Activated T-cell treated with anti-CD3 and anti-CD28 coated beads, Interleukin-2, amount 50 U/mL, for 72 hours (primary cell): ENCODE measurements around the gene CACNG1. TPM values are rescaled to one million over a fixed set of nuclear protein-coding genes. Genes with fewer than 3 reads are reported as not detected.

Source experiments
- ATAC-seq, 2 donors: fragments of 150-1000 bp; cut with Tn5 transposase; replicated peaks in 1 of 2; 2 replicates each; pipeline ENCODE4 v1.10.0; 2021; ENCODE audit warnings: moderate library complexity in 2 of 2, mild to moderate bottlenecking in 1 of 2
- DNase-seq, 2 donors: peaks; one replicate each; pipeline ENCODE4 v3.0.0; 2021 to 2022; ENCODE audit warnings: mixed read lengths in 1 of 2
- H3K27ac Mint-ChIP-seq: one replicate; pipeline ENCODE4 v1.8.0; 2022; ENCODE audit warnings: mild to moderate bottlenecking, moderate library complexity, mixed read lengths
- H3K27me3 Mint-ChIP-seq: one replicate; pipeline ENCODE4 v1.8.0; 2022; ENCODE audit warnings: low read depth, mixed read lengths
- H3K36me3 Mint-ChIP-seq, 2 donors: one replicate each; pipeline ENCODE4 v1.8.0; 2022; ENCODE audit warnings: mixed read lengths in 2 of 2, mild to moderate bottlenecking in 1 of 2; ENCODE audit not compliant: insufficient read depth in 2 of 2
- H3K4me1 Mint-ChIP-seq: one replicate; pipeline ENCODE4 v1.8.0; 2022; ENCODE audit warnings: low read depth, mixed read lengths
- H3K4me3 Mint-ChIP-seq, 2 donors: one replicate each; pipeline ENCODE4 v1.8.0; 2022; ENCODE audit warnings: mild to moderate bottlenecking in 2 of 2, mixed read lengths in 2 of 2, moderate library complexity in 2 of 2
- H3K9me3 Mint-ChIP-seq, 2 donors: one replicate each; pipeline ENCODE4 v1.8.0; 2022; ENCODE audit warnings: mixed read lengths in 2 of 2
- total RNA-seq, 2 donors: library from RNA; stranded (reverse); gene quantifications; one replicate each; pipeline ENCODE4 v1.2.3, GENCODE V29; 2022

The CACNG1 gene
- total RNA-seq, 2 donors from 2014 or later, result not detected

- Mint-ChIP-seq H3K27me3 (peaks cover 8% of the 10 kb centered on the region), H3K36me3 (no peaks in the 10 kb centered on the region), H3K9me3 (no peaks in the 10 kb centered on the region), H3K4me3 (no peak overlapping the region), H3K4me1 (no peaks in the 10 kb centered on the region), H3K27ac (no peak overlapping the region)
- DNase-seq (no peak), ATAC-seq (no peak)
Measured at GRCh38 chr17:67018471-67019434, 25.6 kb upstream of the CACNG1 start.

DNA sequence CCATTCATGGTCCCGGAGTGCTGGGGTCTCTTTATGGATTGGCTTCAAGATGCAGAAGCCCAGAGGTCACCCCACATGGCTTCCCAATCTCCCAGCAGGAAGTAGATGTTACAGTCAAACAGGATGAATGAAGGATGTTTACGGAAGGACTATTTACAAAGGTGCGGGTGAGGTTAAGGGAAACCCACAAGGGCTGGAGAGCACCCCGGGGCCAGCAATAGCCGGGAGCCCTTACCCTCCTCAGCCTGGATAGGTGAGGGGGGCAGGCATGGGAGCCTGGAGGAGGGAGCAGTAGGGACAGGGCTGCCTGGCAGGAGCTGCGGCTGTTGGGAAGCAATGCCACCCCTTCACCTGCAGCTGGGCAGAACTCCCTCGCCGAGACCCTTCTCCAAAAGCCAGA lies 24.5 kb upstream of the CACNG1 start:
- no peak overlapping the region for H3K4me3 Mint-ChIP-seq
- no peaks in the 10 kb centered on the region for H3K36me3 Mint-ChIP-seq
- no peak overlapping the region for H3K27ac Mint-ChIP-seq
- H3K27me3 Mint-ChIP-seq, result no peaks in the 10 kb centered on the region
- DNase-seq (no peak), ATAC-seq (no peak)
- H3K9me3 Mint-ChIP-seq, result no peaks in the 10 kb centered on the region
- no peaks in the 10 kb centered on the region for H3K4me1 Mint-ChIP-seq

DNA sequence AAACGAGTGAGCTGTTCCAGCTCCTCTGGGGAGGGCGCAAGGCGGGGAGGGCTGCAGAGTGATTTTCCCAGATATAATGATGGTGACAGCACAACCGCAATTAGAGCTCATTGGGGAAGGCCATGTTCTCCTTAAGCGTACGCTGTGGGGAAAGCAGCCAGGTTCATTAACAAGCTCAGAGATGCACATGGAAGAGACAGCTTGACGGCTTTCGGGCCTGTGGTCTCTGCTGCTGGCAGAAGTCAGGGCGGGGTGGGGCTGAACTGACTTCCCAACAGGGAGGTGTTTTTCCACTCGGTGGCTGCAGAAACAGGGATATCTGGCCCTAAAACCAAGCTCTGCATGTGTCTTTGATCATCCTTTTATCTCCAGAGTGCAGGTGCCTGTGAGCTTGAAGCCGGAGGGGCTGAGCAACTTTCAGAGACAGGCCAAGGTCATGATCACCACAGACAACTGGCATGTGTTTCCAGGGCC lies 24.0 kb upstream of the CACNG1 start:
- Mint-ChIP-seq H3K27me3 (no peaks in the 10 kb centered on the region), H3K27ac (no peak overlapping the region), H3K4me1 (no peaks in the 10 kb centered on the region), H3K36me3 (no peaks in the 10 kb centered on the region), H3K9me3 (no peaks in the 10 kb centered on the region), H3K4me3 (no peak overlapping the region)
- ATAC-seq (no peak), DNase-seq (no peak)

DNA sequence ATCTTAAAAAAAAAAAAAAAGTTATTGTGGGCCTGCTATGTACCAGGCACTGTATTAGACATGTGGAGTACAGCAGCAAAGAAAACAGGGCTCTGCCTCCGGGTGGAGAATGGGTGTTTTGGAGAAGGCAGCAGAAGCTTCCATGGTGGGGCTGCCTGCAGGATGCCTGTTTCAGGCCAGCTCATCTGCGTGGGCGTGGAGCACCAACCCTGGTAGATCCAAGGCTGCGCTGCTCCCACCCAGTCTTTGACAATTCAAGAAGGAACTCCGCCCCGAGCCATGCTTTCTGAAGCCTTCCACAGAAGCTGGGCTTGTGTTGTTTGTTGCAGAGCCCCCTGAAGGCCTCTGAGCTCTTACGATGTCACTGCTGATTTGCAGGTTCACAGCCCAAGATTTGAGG lies 23.2 kb upstream of the CACNG1 start:
- no peak for DNase-seq
- Mint-ChIP-seq H3K4me1 (no peaks in the 10 kb centered on the region), H3K4me3 (no peak overlapping the region), H3K27ac (no peak overlapping the region), H3K9me3 (no peaks in the 10 kb centered on the region), H3K36me3 (no peaks in the 10 kb centered on the region), H3K27me3 (no peaks in the 10 kb centered on the region)
- ATAC-seq, result no peak

- Mint-ChIP-seq H3K4me3 (no peak overlapping the region), H3K9me3 (no peaks in the 10 kb centered on the region), H3K4me1 (no peaks in the 10 kb centered on the region), H3K27me3 (no peaks in the 10 kb centered on the region), H3K27ac (no peak overlapping the region), H3K36me3 (no peaks in the 10 kb centered on the region)
- ATAC-seq, result no peak
- DNase-seq, result no peak
Measured at GRCh38 chr17:67021743-67022450, 22.5 kb upstream of the CACNG1 start.

- Mint-ChIP-seq H3K27ac (no peak overlapping the region), H3K4me3 (no peak overlapping the region), H3K9me3 (no peaks in the 10 kb centered on the region), H3K4me1 (no peaks in the 10 kb centered on the region), H3K36me3 (no peaks in the 10 kb centered on the region), H3K27me3 (no peaks in the 10 kb centered on the region)
- ATAC-seq, result no peak
- DNase-seq, result no peak
Measured at GRCh38 chr17:67022451-67022810, 21.9 kb upstream of the CACNG1 start.

GRCh38 chr17:67024736-67025135 lies 19.6 kb upstream of the CACNG1 start:
- Mint-ChIP-seq H3K27me3 (no peaks in the 10 kb centered on the region), H3K4me1 (no peaks in the 10 kb centered on the region), H3K4me3 (no peak overlapping the region), H3K27ac (no peak overlapping the region), H3K36me3 (no peaks in the 10 kb centered on the region), H3K9me3 (no peaks in the 10 kb centered on the region)
- ATAC-seq, result no peak
- DNase-seq, result no peak

GRCh38 chr17:67025216-67025792 lies 19.1 kb upstream of the CACNG1 start:
- Mint-ChIP-seq H3K27me3 (no peaks in the 10 kb centered on the region), H3K9me3 (no peaks in the 10 kb centered on the region), H3K4me1 (no peaks in the 10 kb centered on the region), H3K4me3 (no peak overlapping the region), H3K27ac (no peak overlapping the region), H3K36me3 (no peaks in the 10 kb centered on the region)
- ATAC-seq (no peak), DNase-seq (no peak)

- Mint-ChIP-seq H3K9me3 (no peaks in the 10 kb centered on the region), H3K27me3 (no peaks in the 10 kb centered on the region), H3K27ac (no peak overlapping the region), H3K36me3 (no peaks in the 10 kb centered on the region), H3K4me3 (no peak overlapping the region), H3K4me1 (no peaks in the 10 kb centered on the region)
- ATAC-seq, result no peak
- no peak for DNase-seq
Measured at GRCh38 chr17:67026341-67026740, 18.0 kb upstream of the CACNG1 start.

GRCh38 chr17:67027031-67027628 lies 17.2 kb upstream of the CACNG1 start:
- H3K27ac Mint-ChIP-seq, result no peak overlapping the region
- H3K27me3 Mint-ChIP-seq, result no peaks in the 10 kb centered on the region
- H3K9me3 Mint-ChIP-seq, result no peaks in the 10 kb centered on the region

DNA sequence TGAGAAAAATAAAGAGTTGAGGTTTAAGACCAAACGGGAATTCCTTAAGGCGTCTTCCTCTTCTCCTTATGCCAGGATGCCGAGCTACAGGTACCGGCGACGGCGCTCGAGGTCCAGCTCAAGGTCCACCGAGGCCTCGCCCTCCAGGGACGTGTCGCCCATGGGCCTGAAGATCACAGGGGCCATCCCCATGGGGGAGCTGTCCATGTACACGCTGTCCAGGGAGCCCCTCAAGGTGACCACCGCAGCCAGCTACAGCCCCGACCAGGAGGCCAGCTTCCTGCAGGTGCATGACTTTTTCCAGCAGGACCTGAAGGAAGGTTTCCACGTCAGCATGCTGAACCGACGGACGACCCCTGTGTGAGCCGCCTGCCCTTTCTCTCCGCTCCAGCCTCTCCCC lies 13.7 kb upstream of the CACNG1 start:
- no peak overlapping the region for H3K4me3 Mint-ChIP-seq
- no peaks in the 10 kb centered on the region for H3K9me3 Mint-ChIP-seq
- DNase-seq, result no peak
- H3K27me3 Mint-ChIP-seq, result peaks cover 8% of the 10 kb centered on the region
- no peak overlapping the region for H3K27ac Mint-ChIP-seq
- no peak for ATAC-seq
- H3K36me3 Mint-ChIP-seq, result no peaks in the 10 kb centered on the region
- peaks cover 13% of the 10 kb centered on the region for H3K4me1 Mint-ChIP-seq

More at GRCh38 chr17:67027031-67027628, 17.2 kb upstream of the CACNG1 start:
- DNase-seq (no peak), ATAC-seq (no peak)
- Mint-ChIP-seq H3K4me3 (no peak overlapping the region), H3K4me1 (no peaks in the 10 kb centered on the region), H3K36me3 (no peaks in the 10 kb centered on the region)

GRCh38 chr17:67032382-67032781 lies 12.0 kb upstream of the CACNG1 start:
- Mint-ChIP-seq H3K27ac (no peak overlapping the region), H3K4me3 (no peak overlapping the region), H3K36me3 (no peaks in the 10 kb centered on the region), H3K9me3 (peaks cover 0 to 1% of the 10 kb centered on the region in 2 donors), H3K4me1 (peaks cover 18% of the 10 kb centered on the region), H3K27me3 (peaks cover 21% of the 10 kb centered on the region)
- DNase-seq (no peak), ATAC-seq (no peak)

DNA sequence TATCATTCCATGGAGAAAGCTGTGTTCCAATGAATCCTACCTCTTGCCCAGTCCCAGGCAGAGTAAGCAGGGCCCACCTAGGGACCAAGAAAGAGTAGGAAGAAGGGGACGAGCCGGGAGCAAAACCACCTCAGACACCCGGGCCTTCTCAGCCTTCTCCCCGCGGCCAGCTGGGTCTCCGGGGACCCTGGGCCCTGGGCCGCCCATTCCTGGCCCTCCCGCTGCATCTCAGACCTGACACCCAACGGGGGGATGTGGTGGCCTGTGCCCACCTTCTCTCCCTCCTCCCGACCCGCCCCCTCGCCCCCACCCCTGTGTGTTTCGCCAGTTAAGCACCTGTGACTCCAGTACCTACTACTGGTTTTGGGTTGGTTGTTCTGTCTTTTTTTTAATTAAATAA lies 11.4 kb upstream of the CACNG1 start:
- Mint-ChIP-seq H3K27ac (no peak overlapping the region), H3K27me3 (peaks cover 24% of the 10 kb centered on the region), H3K9me3 (peaks cover 0 to 3% of the 10 kb centered on the region in 2 donors), H3K4me1 (peaks cover 18% of the 10 kb centered on the region), H3K36me3 (no peaks in the 10 kb centered on the region), H3K4me3 (no peak overlapping the region)
- ATAC-seq, result no peak
- no peak for DNase-seq
